A673 (cell line): ENCODE measurements around the gene SETD4.

Experiments used
- CTCF ChIP-seq: fragments of 300-800, 200-600 bp; sonication (generic); conservative IDR thresholded peaks from 2 replicates; pipeline ENCODE4 v1.5.1; 2017; ENCODE audit warnings: low read depth, mild to moderate bottlenecking, antibody characterized with exemption, low read length, moderate library complexity, mixed read lengths
- EZH2 ChIP-seq: fragments of 200-600 bp; sonication (generic); IDR thresholded peaks from 2 replicates; pipeline ENCODE4 v1.6.1; 2017; ENCODE audit warnings: borderline replicate concordance, low read depth, mild to moderate bottlenecking, mixed read lengths, antibody characterized with exemption, low read length; ENCODE audit not compliant: poor library complexity, severe bottlenecking

DNA sequence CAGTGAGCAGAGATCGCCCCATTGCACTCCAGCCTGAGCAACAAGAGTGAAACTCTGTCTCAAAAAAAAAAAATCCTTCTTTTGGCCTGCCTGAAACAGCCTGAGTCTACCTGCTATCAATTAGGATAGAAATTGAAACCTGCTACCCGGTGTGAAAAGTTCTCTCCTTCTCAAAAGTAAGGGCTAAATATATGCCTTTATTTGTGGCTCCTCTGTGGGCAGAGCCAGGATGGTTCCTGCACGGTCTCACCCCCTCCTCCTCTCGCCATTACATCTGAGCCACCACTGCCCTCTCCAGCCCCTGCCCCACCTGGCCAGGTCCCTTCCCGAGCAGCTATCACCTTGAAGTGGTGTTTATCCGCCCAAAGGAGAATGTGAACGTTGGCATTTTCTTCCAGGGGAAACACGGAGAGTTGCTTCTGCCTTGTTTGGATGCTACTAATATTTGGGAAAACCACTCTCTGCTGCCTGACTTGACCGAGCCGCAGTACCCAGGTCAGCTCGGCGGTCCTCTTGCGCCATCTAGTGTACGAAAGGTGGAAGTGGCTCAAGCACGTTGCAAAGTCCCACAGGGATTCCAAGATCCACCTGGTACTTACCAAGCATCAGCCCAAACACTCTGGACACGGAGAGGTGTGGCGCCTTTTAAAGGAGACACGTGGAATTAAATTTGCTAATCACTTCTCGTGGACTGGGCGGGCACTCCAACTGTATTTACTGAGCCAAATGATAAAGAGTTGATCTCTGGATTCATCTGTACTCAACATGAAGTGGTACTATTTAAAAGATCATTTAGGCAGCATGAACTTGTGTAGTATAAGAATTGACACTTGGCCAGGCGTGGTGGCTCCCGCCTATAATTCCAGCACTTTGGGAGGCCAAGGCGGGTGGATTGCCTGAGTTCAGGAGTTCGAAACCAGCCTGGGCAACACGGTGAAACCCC lies 31.9 kb downstream of the SETD4 start:
- TF ChIP-seq EZH2 (no peak), CTCF (peak; percentile 95)
